ENCODE data around the gene B4GALT6. TPM values are rescaled to one million over a fixed set of nuclear protein-coding genes. Genes with fewer than 3 reads are reported as not detected.

Gene B4GALT6
- total RNA-seq, 1 donor, result 2.2 TPM

GRCh38 chr18:31592506-31593157, 91.7 kb downstream of the B4GALT6 start:
- Histone ChIP-seq H3K4me3 (ENCODE audit: insufficient read depth, low read length) (no peak overlapping the region), H3K36me3 (ENCODE audit: insufficient read depth, low read length) (no peaks in the 10 kb centered on the region), H2AFZ (ENCODE audit: low read length) (no peak overlapping the region), H3K79me2 (ENCODE audit: insufficient read depth, low read length) (no peaks in the 10 kb centered on the region), H3K4me2 (ENCODE audit: insufficient read depth, low read length) (no peak overlapping the region), H3K27me3 (ENCODE audit: insufficient read depth, low read length) (no peaks in the 10 kb centered on the region), H3K4me1 (ENCODE audit: insufficient read depth, low read length) (no peaks in the 10 kb centered on the region), H3K27ac (ENCODE audit: low read depth, low read length) (no peak overlapping the region), H4K20me1 (ENCODE audit: insufficient read depth, low read length) (no peaks in the 10 kb centered on the region), H3K9me3 (ENCODE audit: low read depth, low read length) (no peaks in the 10 kb centered on the region)
- no peak for TF ChIP-seq CTCF (IDR thresholded peaks at IDR 0.05; ENCODE audit: extremely low read depth, low read depth, low read length)
- no peak for DNase-seq (ENCODE audit: insufficient read length, low spot score, missing footprints)

- no peak for TF ChIP-seq CTCF (IDR thresholded peaks at IDR 0.05; ENCODE audit: extremely low read depth, low read depth, low read length)
- no peaks in the 10 kb centered on the region for H3K4me1 ChIP-seq (ENCODE audit: insufficient read depth, low read length)
- H3K4me3 ChIP-seq (ENCODE audit: insufficient read depth, low read length), result no peak within 1 kb of the TSS
- H3K27ac ChIP-seq (ENCODE audit: low read depth, low read length), result no peak within 1 kb of the TSS
- no peaks in the 10 kb centered on the region for H4K20me1 ChIP-seq (ENCODE audit: insufficient read depth, low read length)
- H3K79me2 ChIP-seq (ENCODE audit: insufficient read depth, low read length), result no peaks in the 10 kb centered on the region
- H3K27me3 ChIP-seq (ENCODE audit: insufficient read depth, low read length), result no peaks in the 10 kb centered on the region
- H3K36me3 ChIP-seq (ENCODE audit: insufficient read depth, low read length), result no peaks in the 10 kb centered on the region
- DNase-seq (ENCODE audit: insufficient read length, low spot score, missing footprints), result peak; percentile 9
- H3K4me2 ChIP-seq (ENCODE audit: insufficient read depth, low read length), result no peak within 1 kb of the TSS
- no peak within 1 kb of the TSS for H2AFZ ChIP-seq (ENCODE audit: low read length)
- no peaks in the 10 kb centered on the region for H3K9me3 ChIP-seq (ENCODE audit: low read depth, low read length)
These were observed 92.8 kb downstream of the B4GALT6 start, which contains the start of gene TTR for GRCh38 chr18:31591628-31592027. TTR (plus strand) TSS chr18:31591877; CDS start chr18:31591903, 26 bp downstream.

- Histone ChIP-seq H3K4me3 (ENCODE audit: insufficient read depth, low read length) (no peak overlapping the region), H3K27ac (ENCODE audit: low read depth, low read length) (no peak overlapping the region), H3K4me2 (ENCODE audit: insufficient read depth, low read length) (no peak overlapping the region), H4K20me1 (ENCODE audit: insufficient read depth, low read length) (no peaks in the 10 kb centered on the region), H3K79me2 (ENCODE audit: insufficient read depth, low read length) (no peaks in the 10 kb centered on the region), H3K4me1 (ENCODE audit: insufficient read depth, low read length) (no peaks in the 10 kb centered on the region), H3K9me3 (ENCODE audit: low read depth, low read length) (no peaks in the 10 kb centered on the region), H2AFZ (ENCODE audit: low read length) (no peak overlapping the region), H3K36me3 (ENCODE audit: insufficient read depth, low read length) (no peaks in the 10 kb centered on the region), H3K27me3 (ENCODE audit: insufficient read depth, low read length) (no peaks in the 10 kb centered on the region)
- TF ChIP-seq CTCF (IDR thresholded peaks at IDR 0.05; ENCODE audit: extremely low read depth, low read depth, low read length), result no peak
- no peak for DNase-seq (ENCODE audit: insufficient read length, low spot score, missing footprints)
These were observed 93.3 kb downstream of the B4GALT6 start for GRCh38 chr18:31591113-31591512.

- Histone ChIP-seq H4K20me1 (ENCODE audit: insufficient read depth, low read length) (no peaks in the 10 kb centered on the region), H3K4me3 (ENCODE audit: insufficient read depth, low read length) (no peak overlapping the region)
- TF ChIP-seq CTCF (IDR thresholded peaks at IDR 0.05; ENCODE audit: extremely low read depth, low read depth, low read length), result no peak
These were observed 93.8 kb downstream of the B4GALT6 start for GRCh38 chr18:31590570-31590969.

More at GRCh38 chr18:31590570-31590969, 93.8 kb downstream of the B4GALT6 start:
- H3K27ac ChIP-seq (ENCODE audit: low read depth, low read length), result no peak overlapping the region
- H2AFZ ChIP-seq (ENCODE audit: low read length), result no peak overlapping the region
- peak; percentile 9 for DNase-seq (ENCODE audit: insufficient read length, low spot score, missing footprints)
- H3K9me3 ChIP-seq (ENCODE audit: low read depth, low read length), result no peaks in the 10 kb centered on the region
- H3K4me1 ChIP-seq (ENCODE audit: insufficient read depth, low read length), result no peaks in the 10 kb centered on the region
- no peaks in the 10 kb centered on the region for H3K79me2 ChIP-seq (ENCODE audit: insufficient read depth, low read length)
- no peaks in the 10 kb centered on the region for H3K36me3 ChIP-seq (ENCODE audit: insufficient read depth, low read length)
- H3K4me2 ChIP-seq (ENCODE audit: insufficient read depth, low read length), result no peak overlapping the region
- H3K27me3 ChIP-seq (ENCODE audit: insufficient read depth, low read length), result no peaks in the 10 kb centered on the region

Data from osteoblast (primary cell).